SU-DHL-6 (cell line): ENCODE measurements around the gene SERTAD3.
"Not testable (repeated sequence)": the region's sequence is repeated elsewhere in the genome, so short reads cannot be mapped to it uniquely, and the experiment has no call there.

ENCODE experiments used
- CTCF ChIP-seq: fragments of 200-600 bp; sonication (generic); IDR thresholded peaks from one replicate; pipeline ENCODE4 v1.5.1; 2017; ENCODE audit warnings: antibody characterized with exemption, mild to moderate bottlenecking, low read length, moderate library complexity; ENCODE audit not compliant: insufficient read depth, poor library complexity, severe bottlenecking
- EZH2phosphoT487 ChIP-seq: fragments of 200-600 bp; sonication (generic), shearing (Covaris generic); conservative IDR thresholded peaks from 2 replicates; pipeline ENCODE4 v1.6.1; 2018; ENCODE audit warnings: mild to moderate bottlenecking, antibody characterized with exemption, low read length, moderate library complexity, mixed read lengths

DNA sequence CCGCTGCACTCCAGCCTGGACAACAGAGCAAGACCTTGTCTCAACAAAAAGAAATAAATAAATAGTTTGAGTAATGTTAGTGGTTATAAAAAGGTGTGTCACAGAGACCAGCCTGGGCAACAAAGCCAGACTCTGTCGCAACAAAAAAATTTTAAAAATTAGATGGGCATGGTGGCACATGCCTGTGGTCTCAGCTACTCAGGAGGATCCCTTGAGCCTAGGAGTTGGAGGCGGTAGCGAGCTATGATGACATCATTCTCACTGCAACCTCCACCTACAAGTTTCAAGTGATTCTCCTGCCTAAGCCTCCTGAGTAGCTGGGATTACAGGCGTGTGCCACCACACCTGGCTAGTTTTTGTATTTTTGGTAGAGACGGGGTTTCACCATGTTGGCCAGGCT lies 9.8 kb upstream of the SERTAD3 start:
- not testable (repeated sequence) for TF ChIP-seq CTCF, EZH2phosphoT487
